ENCODE measurements around the gene RELN. TPM values are rescaled to one million over a fixed set of nuclear protein-coding genes. Genes with fewer than 3 reads are reported as not detected.

The RELN gene
- total and polyA plus RNA-seq, 9 of the 15 experiments (the other 6 are each of a cell fraction or from before 2014, with no cell fraction given) = 12.9 to 43.2 (median 18.1) TPM

GRCh38 chr7:103856929-103857328, 132.5 kb downstream of the RELN start:
- no peaks in the 10 kb centered on the region; the same call in 1 of the 2 replicates for H4K20me1 ChIP-seq (replicated peaks; ENCODE audit: control insufficient read depth, insufficient read depth, low read length)
- H3K4me1 ChIP-seq (replicated peaks in 1 of 2; ENCODE audit: control insufficient read depth in 2 of 2, insufficient read depth in 2 of 2, low read length in 2 of 2) = peaks cover 0 to 2% of the 10 kb centered on the region in 2 experiments; a peak in 3 of 5 replicates
- in situ Hi-C loops (cut with MboI) (no loop called here), intact Hi-C loops (cut with micrococcal nuclease) (no loop called here)
- H3K79me2 ChIP-seq (ENCODE audit: control insufficient read depth, insufficient read depth, low read length) = no peaks in the 10 kb centered on the region
- H3K4me3 ChIP-seq = no peak overlapping the region
- no peak for DNase-seq (ENCODE audit: extremely low read depth in 1 of 4, low spot score in 3 of 4)
- ChIA-PET POLR2A (no interaction called here), CTCF (ENCODE audit: low intra/inter-chr PET ratio) (no interaction called here)
- no peaks in the 10 kb centered on the region for H3K9me1 ChIP-seq (ENCODE audit: control insufficient read depth, insufficient read depth, low read length)
- H3K4me2 ChIP-seq (ENCODE audit: insufficient read depth, low read length) = no peak overlapping the region
- no peaks in the 10 kb centered on the region for H3K36me3 ChIP-seq (ENCODE audit: control insufficient read depth, insufficient read depth, low read length)
- ATAC-seq = no peak
- H2AFZ ChIP-seq (ENCODE audit: low read depth, low read length) = no peak overlapping the region
- BruUV-seq (replicated peaks) = no TSS peak
- H3K9ac ChIP-seq (ENCODE audit: insufficient read depth in 1 of 2, low read depth in 2 of 2, low read length in 2 of 2) = no peak overlapping the region
- H3K27me3 ChIP-seq (ENCODE audit: control insufficient read depth in 2 of 2, insufficient read depth in 2 of 2, low read length in 2 of 2) = no peaks in the 10 kb centered on the region
- no peaks in the 10 kb centered on the region for H3K9me3 ChIP-seq (replicated peaks; ENCODE audit: control insufficient read depth, insufficient read depth, low read depth, low read length)
- H3K27ac ChIP-seq (ENCODE audit: extremely low read depth, low read depth, low read length) = no peak overlapping the region
- FAIRE-seq = no peak
- TF ChIP-seq, protein P1, sequence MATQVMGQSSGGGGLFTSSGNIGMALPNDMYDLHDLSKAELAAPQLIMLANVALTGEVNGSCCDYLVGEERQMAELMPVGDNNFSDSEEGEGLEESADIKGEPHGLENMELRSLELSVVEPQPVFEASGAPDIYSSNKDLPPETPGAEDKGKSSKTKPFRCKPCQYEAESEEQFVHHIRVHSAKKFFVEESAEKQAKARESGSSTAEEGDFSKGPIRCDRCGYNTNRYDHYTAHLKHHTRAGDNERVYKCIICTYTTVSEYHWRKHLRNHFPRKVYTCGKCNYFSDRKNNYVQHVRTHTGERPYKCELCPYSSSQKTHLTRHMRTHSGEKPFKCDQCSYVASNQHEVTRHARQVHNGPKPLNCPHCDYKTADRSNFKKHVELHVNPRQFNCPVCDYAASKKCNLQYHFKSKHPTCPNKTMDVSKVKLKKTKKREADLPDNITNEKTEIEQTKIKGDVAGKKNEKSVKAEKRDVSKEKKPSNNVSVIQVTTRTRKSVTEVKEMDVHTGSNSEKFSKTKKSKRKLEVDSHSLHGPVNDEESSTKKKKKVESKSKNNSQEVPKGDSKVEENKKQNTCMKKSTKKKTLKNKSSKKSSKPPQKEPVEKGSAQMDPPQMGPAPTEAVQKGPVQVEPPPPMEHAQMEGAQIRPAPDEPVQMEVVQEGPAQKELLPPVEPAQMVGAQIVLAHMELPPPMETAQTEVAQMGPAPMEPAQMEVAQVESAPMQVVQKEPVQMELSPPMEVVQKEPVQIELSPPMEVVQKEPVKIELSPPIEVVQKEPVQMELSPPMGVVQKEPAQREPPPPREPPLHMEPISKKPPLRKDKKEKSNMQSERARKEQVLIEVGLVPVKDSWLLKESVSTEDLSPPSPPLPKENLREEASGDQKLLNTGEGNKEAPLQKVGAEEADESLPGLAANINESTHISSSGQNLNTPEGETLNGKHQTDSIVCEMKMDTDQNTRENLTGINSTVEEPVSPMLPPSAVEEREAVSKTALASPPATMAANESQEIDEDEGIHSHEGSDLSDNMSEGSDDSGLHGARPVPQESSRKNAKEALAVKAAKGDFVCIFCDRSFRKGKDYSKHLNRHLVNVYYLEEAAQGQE (IDR thresholded peaks at IDR 0.05; ENCODE audit: borderline replicate concordance) = 0 out of 2 replicates have a peak, but pooled peaks have one; percentile 5
- TF ChIP-seq, protein P1 (CRISPR knock-in tag; IDR thresholded peaks at IDR 0.05; ENCODE audit: low read depth) = no peak
- peak; percentile 53; the same call in 1 of the 2 replicates for TF ChIP-seq TEAD4 (IDR thresholded peaks at IDR 0.05; ENCODE audit: low read length)
- TF ChIP-seq TEAD4 (CRISPR knock-in tag; IDR thresholded peaks at IDR 0.05; ENCODE audit: borderline replicate concordance) = no peak
- peak; percentile 88 for TF ChIP-seq SOX6 (IDR thresholded peaks at IDR 0.05)
- TF ChIP-seq PURB (CRISPR knock-in tag; IDR thresholded peaks at IDR 0.05; ENCODE audit: low read depth) = no peak
- no peak for TF ChIP-seq MYC (IDR thresholded peaks at IDR 0.05; ENCODE audit: low read depth, low read length)
- TF ChIP-seq MYC (CRISPR knock-in tag; IDR thresholded peaks at IDR 0.05; ENCODE audit: borderline replicate concordance, low read depth) = no peak
- TF ChIP-seq ZNF695 (CRISPR knock-in tag; IDR thresholded peaks at IDR 0.05) = no peak
- no peak for TF ChIP-seq ZFP36 (IDR thresholded peaks at IDR 0.05; ENCODE audit: low read depth, low read length, partially characterized antibody)
- TF ChIP-seq ZNF589 (CRISPR knock-in tag; IDR thresholded peaks at IDR 0.05; ENCODE audit: low read depth) = 0 out of 2 replicates have a peak, but pooled peaks have one; percentile 31
- TF ChIP-seq ELF2 (CRISPR knock-in tag; IDR thresholded peaks at IDR 0.05) = 0 out of 2 replicates have a peak, but pooled peaks have one; percentile 27
- no peak for TF ChIP-seq CEBPG (CRISPR knock-in tag; IDR thresholded peaks at IDR 0.05)
- TF ChIP-seq CEBPG (tag; conservative IDR thresholded peaks at IDR 0.05 in 1 of 2, IDR thresholded peaks at IDR 0.05 in 1 of 2) = peak; percentile 20 to 51; a peak in 1 of 4 replicates
- no peak for TF ChIP-seq ZNF408 (CRISPR knock-in tag; IDR thresholded peaks at IDR 0.05; ENCODE audit: low read depth)
- peak; percentile 41 for TF ChIP-seq NFIC (IDR thresholded peaks at IDR 0.05)
- TF ChIP-seq CEBPB (tag; IDR thresholded peaks at IDR 0.05) = peak; percentile 45
- TF ChIP-seq ARID1B (IDR thresholded peaks at IDR 0.05) = peak; percentile 38
- TF ChIP-seq TAL1 (IDR thresholded peaks at IDR 0.05) = peak; percentile 43
